ENCODE measurements around the gene KRCC1. TPM values are rescaled to one million over a fixed set of nuclear protein-coding genes. Genes with fewer than 3 reads are reported as not detected.
"Not testable (repeated sequence)": the region's sequence is repeated elsewhere in the genome, so short reads cannot be mapped to it uniquely, and the experiment has no call there.

Gene KRCC1
- total and polyA plus RNA-seq, 2 experiments from 2014 or later: 10.3 to 12.5 TPM

GRCh38 chr2:88019985-88020384 is 35.6 kb downstream of the KRCC1 start (continued):
- no peak for TF ChIP-seq ZNF462 (CRISPR knock-in tag; IDR thresholded peaks at IDR 0.05)

- peaks cover 21% of the 10 kb centered on the region for H3K9me3 Mint-ChIP-seq
- Histone ChIP-seq H3K9me2 (ENCODE audit: insufficient read depth) (no peaks in the 10 kb centered on the region), H3K27me3 (ENCODE audit: insufficient read depth) (no peaks in the 10 kb centered on the region), H3K4me1 (ENCODE audit: insufficient read depth) (peaks cover 6% of the 10 kb centered on the region), H2AFZ (no peak overlapping the region), H3K4me3 (no peak overlapping the region), H3K27ac (ENCODE audit: low read depth) (no peak overlapping the region), H3K79me2 (replicated peaks; ENCODE audit: insufficient read depth) (no peaks in the 10 kb centered on the region), H3K36me3 (ENCODE audit: insufficient read depth) (no peaks in the 10 kb centered on the region), H3K4me2 (no peak overlapping the region), H4K20me1 (replicated peaks; ENCODE audit: insufficient read depth) (no peaks in the 10 kb centered on the region), H3F3A (replicated peaks; ENCODE audit: low read depth) (no peaks in the 10 kb centered on the region)
- DNase-seq (ENCODE audit: low spot score): no peak
- H3K27ac Mint-ChIP-seq: no peak overlapping the region
- H3K4me3 Mint-ChIP-seq: no peak overlapping the region
- TF ChIP-seq CTCF (conservative IDR thresholded peaks at IDR 0.05; ENCODE audit: low read depth in 2 of 2): no peak
- no peak for ATAC-seq
- peaks cover 19% of the 10 kb centered on the region for H3K36me3 Mint-ChIP-seq (ENCODE audit: low read depth)
- H3K4me1 Mint-ChIP-seq: peaks cover 31% of the 10 kb centered on the region
- H3K27me3 Mint-ChIP-seq (ENCODE audit: insufficient read depth, low read depth, poor library complexity): peaks cover 14% of the 10 kb centered on the region
These were observed 36.7 kb downstream of the KRCC1 start for GRCh38 chr2:88018909-88019308.

- not testable (repeated sequence) for H3K4me3 ChIP-seq; ATAC-seq; H2AFZ ChIP-seq; H3K36me3 ChIP-seq (ENCODE audit: insufficient read depth); H3K27me3 ChIP-seq (ENCODE audit: insufficient read depth); H3K4me1 ChIP-seq (ENCODE audit: insufficient read depth); H3K27ac Mint-ChIP-seq; DNase-seq (ENCODE audit: low spot score); H3F3A ChIP-seq (replicated peaks; ENCODE audit: low read depth); H3K9me2 ChIP-seq (ENCODE audit: insufficient read depth); H3K79me2 ChIP-seq (replicated peaks; ENCODE audit: insufficient read depth); H4K20me1 ChIP-seq (replicated peaks; ENCODE audit: insufficient read depth); H3K27ac ChIP-seq (ENCODE audit: low read depth)
- H3K36me3 Mint-ChIP-seq (ENCODE audit: low read depth): peaks cover 19% of the 10 kb centered on the region
- H3K4me2 ChIP-seq: peak overlapping the region; percentile 77
- H3K9me3 Mint-ChIP-seq: peaks cover 21% of the 10 kb centered on the region
- peaks cover 14% of the 10 kb centered on the region for H3K27me3 Mint-ChIP-seq (ENCODE audit: insufficient read depth, low read depth, poor library complexity)
- H3K4me3 Mint-ChIP-seq: peak overlapping the region; percentile 33; the same call in 1 of the 3 replicates
- H3K4me1 Mint-ChIP-seq: peaks cover 27% of the 10 kb centered on the region
These were observed 37.3 kb downstream of the KRCC1 start for GRCh38 chr2:88018077-88018805.

- H3K79me2 ChIP-seq (replicated peaks; ENCODE audit: insufficient read depth); ATAC-seq; H3K27me3 ChIP-seq (ENCODE audit: insufficient read depth); H4K20me1 ChIP-seq (replicated peaks; ENCODE audit: insufficient read depth); H3K4me1 ChIP-seq (ENCODE audit: insufficient read depth); H2AFZ ChIP-seq; H3K27ac Mint-ChIP-seq; H3K9me2 ChIP-seq (ENCODE audit: insufficient read depth); H3K27ac ChIP-seq (ENCODE audit: low read depth); H3F3A ChIP-seq (replicated peaks; ENCODE audit: low read depth); H3K36me3 ChIP-seq (ENCODE audit: insufficient read depth); DNase-seq (ENCODE audit: low spot score): not testable (repeated sequence)
- Mint-ChIP-seq H3K4me1 (peaks cover 24% of the 10 kb centered on the region), H3K36me3 (ENCODE audit: low read depth) (peaks cover 19% of the 10 kb centered on the region), H3K4me3 (peak overlapping the region; percentile 96), H3K27me3 (ENCODE audit: insufficient read depth, low read depth, poor library complexity) (peaks cover 14% of the 10 kb centered on the region), H3K9me3 (peaks cover 21% of the 10 kb centered on the region)
- peak overlapping the region; percentile 77 for H3K4me2 ChIP-seq
- peak overlapping the region; percentile 69 for H3K4me3 ChIP-seq
These were observed 37.9 kb downstream of the KRCC1 start for GRCh38 chr2:88017780-88018038.

All from GM23338 (cell line).